Stromal cell of bone marrow (primary cell): ENCODE measurements around the gene CASP4.
A peak's percentile ranks its signal among the peaks of the same experiment; 100 is the strongest.
"Not testable (repeated sequence)": the region's sequence is repeated elsewhere in the genome, so short reads cannot be mapped to it uniquely, and the experiment has no call there.

Source experiments
- DNase-seq: peaks from one replicate; pipeline ENCODE4 v3.0.0-alpha.2; 2012; ENCODE audit warnings: low read depth

The CASP4 gene

GRCh38 chr11:104956528-104956927 is 11.8 kb downstream of the CASP4 start:
- DNase-seq = no peak

- peak; percentile 41 for DNase-seq
Measured at GRCh38 chr11:104946907-104947306, 21.5 kb downstream of the CASP4 start.

- DNase-seq = no peak
Measured at GRCh38 chr11:104944076-104944475, 24.3 kb downstream of the CASP4 start.

GRCh38 chr11:104943561-104943960 is 24.8 kb downstream of the CASP4 start:
- no peak for DNase-seq

GRCh38 chr11:104934594-104934993 is 33.8 kb downstream of the CASP4 start:
- DNase-seq = no peak

GRCh38 chr11:104934073-104934472 is 34.3 kb downstream of the CASP4 start:
- DNase-seq = not testable (repeated sequence)

- DNase-seq = no peak
Measured at GRCh38 chr11:104928811-104929210, 39.6 kb downstream of the CASP4 start.

- no peak for DNase-seq
Measured at GRCh38 chr11:104926771-104927611, 41.4 kb downstream of the CASP4 start.

GRCh38 chr11:104925850-104926249 is 42.5 kb downstream of the CASP4 start:
- DNase-seq = no peak

GRCh38 chr11:104918113-104918824 is 50.1 kb downstream of the CASP4 start:
- peak; percentile 79 for DNase-seq

- no peak for DNase-seq
Measured at GRCh38 chr11:104917271-104918112, 50.9 kb downstream of the CASP4 start.

- no peak for DNase-seq
Measured at GRCh38 chr11:104916442-104916841, 51.9 kb downstream of the CASP4 start.

GRCh38 chr11:104912102-104912501 is 56.3 kb downstream of the CASP4 start:
- DNase-seq = no peak

GRCh38 chr11:104908186-104908531 is 60.2 kb downstream of the CASP4 start:
- no peak for DNase-seq

- no peak for DNase-seq
Measured at GRCh38 chr11:104907521-104908185, 60.7 kb downstream of the CASP4 start.

- no peak for DNase-seq
Measured at GRCh38 chr11:104905271-104905670, 63.1 kb downstream of the CASP4 start.

- no peak for DNase-seq
Measured at GRCh38 chr11:104899226-104899625, 69.1 kb downstream of the CASP4 start.

- no peak for DNase-seq
Measured at GRCh38 chr11:104898685-104899013, 69.7 kb downstream of the CASP4 start.

GRCh38 chr11:104897891-104898684 is 70.3 kb downstream of the CASP4 start, which contains the start of gene CASP12:
CASP12 (minus strand) TSS chr11:104898460.
- no peak for DNase-seq

GRCh38 chr11:104895634-104896033 is 72.7 kb downstream of the CASP4 start:
- no peak for DNase-seq

GRCh38 chr11:104893876-104894275 is 74.5 kb downstream of the CASP4 start:
- DNase-seq = no peak
